ENCODE results near the gene WDR18.

Gene WDR18, protein sequence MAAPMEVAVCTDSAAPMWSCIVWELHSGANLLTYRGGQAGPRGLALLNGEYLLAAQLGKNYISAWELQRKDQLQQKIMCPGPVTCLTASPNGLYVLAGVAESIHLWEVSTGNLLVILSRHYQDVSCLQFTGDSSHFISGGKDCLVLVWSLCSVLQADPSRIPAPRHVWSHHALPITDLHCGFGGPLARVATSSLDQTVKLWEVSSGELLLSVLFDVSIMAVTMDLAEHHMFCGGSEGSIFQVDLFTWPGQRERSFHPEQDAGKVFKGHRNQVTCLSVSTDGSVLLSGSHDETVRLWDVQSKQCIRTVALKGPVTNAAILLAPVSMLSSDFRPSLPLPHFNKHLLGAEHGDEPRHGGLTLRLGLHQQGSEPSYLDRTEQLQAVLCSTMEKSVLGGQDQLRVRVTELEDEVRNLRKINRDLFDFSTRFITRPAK

DNA sequence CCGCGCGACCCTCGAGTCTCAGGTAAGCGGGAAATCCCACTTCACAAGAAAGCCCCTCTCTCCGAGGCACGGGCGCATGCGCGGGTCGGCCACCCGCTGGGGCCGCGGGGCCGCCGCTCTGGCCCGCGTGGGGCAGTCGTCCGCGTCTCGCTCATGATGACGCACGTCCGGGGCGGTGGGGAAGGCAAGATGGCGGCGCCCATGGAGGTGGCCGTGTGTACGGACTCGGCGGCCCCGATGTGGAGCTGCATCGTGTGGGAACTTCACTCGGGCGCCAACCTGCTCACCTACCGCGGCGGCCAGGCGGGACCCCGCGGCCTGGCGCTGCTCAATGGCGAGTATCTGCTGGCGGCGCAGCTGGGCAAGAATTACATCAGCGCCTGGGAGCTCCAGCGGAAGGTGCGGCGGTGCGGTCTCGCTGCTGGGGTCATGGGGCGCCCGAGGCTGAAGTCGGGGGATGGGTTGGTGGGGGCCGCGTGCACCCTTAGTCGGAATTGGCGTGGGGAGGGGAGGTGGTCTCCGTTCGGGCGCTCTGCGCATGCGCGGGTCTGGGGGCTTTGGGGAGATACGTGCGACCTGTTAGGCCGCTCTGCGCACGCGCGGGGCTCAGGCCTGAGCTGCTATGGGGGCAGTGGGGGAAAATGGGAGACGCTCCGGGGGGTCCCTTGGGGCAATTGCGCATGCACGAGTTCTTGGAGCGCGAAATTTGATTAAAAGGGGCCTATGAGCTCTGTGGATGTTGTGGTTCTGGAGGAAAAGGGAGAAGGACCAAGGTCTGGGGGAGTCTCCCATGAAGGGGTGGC lies at the start of gene WDR18:
WDR18 (plus strand) TSS at position 181 of the 803 bp plus-strand sequence; CDS start at position 190, 9 bp downstream.
- DNase-seq (ENCODE audit: low read depth in 3 of 3), result peak; percentile 85 to 92 (median 88)

DNA sequence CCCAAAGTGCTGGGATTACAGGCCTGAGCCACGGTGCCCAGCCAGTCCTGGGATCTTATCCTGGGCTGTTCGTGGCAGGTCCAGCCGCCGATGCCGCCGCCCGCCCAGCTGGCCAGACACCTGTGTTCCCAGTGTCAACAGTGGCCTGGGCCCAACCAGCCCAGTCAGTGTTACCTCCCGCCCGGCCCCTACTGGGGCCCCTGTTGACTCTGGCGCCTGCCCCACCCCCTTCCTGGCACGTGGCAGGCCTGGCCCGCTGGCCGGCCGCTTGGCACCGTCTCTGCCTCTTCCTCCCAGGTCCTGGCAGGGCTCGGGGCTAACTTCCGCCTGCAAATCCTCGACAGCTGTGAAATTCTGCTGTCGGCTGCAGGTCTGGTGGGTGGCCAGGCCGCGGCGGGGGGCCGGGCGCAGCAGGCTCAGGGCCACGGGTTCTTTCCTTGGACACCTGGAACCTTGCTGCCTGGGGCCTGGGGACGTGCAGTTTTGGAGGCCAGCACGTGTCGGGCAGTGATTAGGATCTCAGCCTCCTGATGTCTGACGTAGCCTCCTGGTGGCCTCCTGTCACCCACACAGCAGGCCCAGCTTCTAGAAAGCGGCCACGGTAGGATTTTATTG lies 49.2 kb upstream of the WDR18 start:
- no peak for DNase-seq (ENCODE audit: low read depth in 3 of 3)

DNA sequence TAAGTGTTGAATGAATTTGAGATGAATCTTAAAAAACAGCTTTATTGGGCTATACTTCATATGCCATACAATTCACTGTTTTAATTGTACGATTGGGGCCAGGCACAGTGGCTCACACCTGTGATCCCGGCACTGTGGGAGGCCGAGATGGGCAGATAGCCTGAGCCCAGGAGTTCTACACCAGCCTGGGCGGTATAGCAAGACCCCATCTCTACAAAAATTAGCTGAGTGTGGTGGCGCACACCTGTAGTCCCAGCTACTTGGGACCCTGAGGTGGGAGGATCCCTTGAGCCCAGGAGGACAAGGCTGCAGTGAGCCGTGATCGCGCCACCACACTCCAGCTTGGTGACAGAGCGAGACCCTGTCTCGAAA lies 48.0 kb upstream of the WDR18 start:
- DNase-seq (ENCODE audit: low read depth in 3 of 3), result no peak

DNA sequence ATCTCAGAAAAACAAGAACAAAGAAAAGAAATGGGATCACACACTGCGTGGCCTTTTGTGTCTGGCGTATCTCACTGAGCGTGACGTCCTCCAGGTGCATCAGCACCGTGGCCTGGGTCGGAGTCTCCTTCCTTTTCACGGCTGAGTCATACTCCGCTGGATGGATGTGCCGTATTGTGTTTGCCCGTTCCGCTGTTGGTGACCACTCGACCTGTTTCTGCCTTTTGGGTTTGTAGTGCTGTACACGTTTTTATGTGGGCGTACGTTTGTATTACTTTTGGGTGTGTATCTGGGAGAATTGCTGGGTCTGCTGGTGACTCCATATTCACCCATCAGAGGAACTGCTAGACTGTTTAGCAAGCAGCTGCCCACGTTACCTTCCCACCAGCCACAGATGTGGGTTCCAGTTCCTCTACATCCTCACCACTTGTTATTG lies 46.9 kb upstream of the WDR18 start:
- no peak for DNase-seq (ENCODE audit: low read depth in 3 of 3)

DNA sequence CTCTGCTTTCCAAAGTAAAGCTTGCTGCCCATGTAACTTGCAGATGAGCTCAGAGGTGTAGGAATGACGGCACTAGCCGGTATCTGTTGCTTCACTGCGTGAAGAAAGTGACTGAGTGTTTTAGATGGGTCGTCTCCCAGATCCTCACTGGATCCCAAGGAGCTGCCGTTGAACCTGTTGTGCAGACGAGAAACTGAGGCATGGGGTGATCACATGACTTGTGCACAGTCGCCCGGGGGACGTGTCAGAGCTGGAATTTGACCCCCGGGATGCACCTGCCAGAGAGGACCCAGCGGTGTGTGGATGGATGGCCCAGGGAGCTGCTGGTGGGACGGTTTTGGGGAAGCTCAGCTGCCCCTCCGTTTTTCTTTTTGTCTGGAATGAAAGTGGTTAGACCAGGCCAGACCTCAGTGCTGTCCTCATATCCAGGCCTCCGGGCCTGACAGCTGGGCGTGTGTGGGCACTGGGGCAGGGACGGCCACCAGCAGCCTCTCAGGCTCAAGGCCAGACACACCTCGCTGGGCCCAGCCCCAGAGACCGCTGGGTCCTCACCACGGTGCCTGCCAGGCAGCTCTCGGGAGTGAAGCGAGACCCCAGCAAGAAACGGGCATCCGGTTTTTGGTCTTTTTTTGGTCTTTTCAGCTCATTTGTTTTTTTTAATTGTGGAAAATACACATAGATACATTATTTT lies 45.8 kb upstream of the WDR18 start:
- no peak for DNase-seq (ENCODE audit: low read depth in 3 of 3)

DNA sequence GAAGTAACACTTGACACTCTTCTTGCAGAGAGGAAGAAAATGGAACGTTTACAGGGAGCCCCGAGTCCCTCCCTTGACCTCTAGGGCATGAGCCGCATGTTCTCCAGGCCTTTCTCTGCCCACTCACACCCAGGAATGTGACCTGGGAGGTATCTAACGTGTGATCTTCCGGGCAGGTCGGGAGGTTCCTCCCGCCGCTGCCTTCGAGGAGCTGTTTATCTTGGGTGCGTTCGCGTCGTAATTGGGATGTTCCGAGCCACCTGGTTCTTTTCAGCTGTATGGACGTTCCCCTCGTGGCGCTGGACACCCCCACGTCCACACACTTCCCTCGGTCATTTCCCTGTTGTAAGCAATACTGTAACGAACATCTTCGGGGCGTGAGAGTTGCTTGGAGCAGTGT lies 44.7 kb upstream of the WDR18 start:
- no peak for DNase-seq (ENCODE audit: low read depth in 3 of 3)

DNA sequence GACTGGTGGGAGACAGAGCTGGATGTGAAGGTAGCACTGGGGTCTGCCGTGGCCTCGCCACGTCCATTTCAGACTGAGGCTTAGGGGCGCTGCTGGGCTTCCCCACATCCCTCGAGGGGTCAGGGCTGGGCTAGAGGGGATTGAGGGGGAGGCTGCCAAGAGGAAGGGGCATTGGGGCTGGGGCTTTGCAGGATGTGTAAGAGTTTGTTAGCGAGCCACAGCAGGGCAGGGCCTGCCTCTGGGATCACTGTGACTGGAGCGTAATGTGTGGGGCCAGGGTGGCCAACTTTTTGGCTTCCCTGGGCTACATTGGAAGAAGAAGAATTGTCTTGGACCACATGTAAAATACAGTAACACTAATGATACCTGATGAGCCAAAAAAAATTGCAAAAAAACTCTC lies 44.2 kb upstream of the WDR18 start:
- DNase-seq (ENCODE audit: low read depth in 3 of 3), result no peak

DNA sequence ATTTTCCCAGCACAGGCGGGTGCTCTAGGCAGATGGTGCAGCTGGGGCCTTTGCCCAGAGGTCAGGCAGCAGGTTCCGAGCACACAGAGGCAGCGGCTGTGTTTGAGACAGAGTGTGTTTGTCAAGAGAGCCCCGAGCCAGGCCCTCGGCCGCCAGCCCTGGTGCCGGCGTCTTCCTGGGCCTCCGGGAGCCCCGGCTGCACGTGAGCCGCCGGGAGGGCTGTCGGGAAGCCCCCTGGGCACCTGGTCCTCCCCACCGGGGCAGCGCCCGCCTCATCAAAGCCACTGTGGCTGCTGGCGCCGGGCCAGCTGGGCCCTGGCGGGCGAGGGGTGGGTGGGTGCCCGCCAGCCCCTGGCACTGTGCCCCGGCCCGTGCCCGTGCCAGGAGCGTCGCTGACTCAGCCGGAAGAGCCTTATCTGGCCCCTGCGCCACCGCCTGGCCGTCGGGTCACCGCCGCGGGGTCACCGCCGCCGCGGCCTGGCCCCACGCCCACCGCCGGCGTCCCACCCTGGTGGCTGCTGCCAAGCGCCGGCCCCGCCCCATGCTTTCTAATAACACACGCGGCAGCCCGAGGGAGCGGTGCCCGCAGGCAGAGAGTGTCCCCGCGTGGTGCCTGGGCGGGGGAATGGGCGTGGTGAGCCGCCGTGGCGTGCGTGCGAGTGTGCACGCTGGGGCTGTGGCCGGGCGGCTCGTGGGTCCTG lies 43.4 kb upstream of the WDR18 start:
- peak in 2 of 3 experiments; percentile 36 to 62 for DNase-seq (ENCODE audit: low read depth in 3 of 3)

DNA sequence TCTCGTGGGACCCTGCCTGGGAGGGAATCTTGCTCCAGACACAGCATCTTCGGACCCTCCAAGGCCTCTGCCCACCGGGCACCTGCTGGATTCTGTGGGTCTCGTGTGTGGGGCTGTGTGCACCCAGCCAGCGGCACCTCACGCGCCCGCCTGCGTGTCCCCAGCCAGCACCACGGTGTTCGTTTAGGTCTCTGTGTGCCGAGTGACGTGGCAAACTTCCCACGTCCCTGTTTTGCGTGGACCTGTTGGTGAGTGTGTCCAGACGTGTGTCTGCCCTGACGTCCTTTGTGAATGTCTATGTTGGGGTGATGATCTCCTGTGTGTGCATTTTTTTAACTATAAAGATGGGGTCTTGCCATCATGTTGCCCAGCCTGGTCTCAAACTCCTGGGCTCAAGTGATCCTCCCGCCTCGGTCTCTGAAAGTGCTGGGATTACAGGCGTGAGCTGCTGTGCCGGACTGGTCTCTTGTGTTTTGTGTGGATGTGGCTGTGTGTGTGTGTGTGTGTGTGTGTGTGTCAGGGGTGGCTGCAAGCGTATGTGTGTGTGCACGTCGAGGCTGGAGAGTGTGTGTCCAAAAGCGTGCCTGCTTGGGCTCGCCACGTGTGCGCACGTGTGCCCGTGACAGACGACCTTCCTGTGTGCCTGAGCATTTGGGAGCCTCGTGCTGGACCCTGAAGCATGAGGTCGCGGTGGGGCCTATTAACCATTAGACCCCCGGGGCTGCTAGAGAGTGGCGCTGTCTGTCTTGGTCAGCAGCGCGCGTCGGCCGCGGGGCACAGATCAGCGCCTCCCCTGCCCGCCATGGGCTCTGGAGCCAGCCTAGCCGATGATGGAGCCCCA lies 42.6 kb upstream of the WDR18 start:
- DNase-seq (ENCODE audit: low read depth in 3 of 3), result no peak

DNA sequence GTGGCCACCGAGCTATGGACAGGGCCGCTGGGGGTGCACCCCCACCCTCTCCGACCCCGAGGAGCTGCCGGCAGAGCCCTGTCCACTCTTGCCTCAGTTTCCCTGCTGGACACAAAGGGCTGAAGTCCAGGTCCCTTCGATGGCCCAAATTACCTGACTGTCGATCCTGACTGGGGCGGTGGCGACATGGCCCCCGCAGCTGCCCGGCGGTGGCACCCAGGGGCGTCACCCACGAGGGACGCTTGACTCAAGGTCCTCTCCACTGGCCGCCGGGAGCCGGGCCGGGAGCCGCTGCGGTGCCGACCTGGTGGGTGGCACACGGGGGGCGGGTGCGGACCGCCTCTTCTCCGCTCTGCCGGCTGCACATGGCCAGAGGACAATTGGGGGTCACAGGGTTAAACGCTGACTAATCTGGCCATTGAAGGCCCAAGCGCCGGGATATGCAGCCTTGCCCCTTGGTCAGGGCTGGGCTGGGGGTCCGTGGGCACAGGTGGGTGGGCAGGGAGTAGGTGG lies 42.0 kb upstream of the WDR18 start:
- DNase-seq (ENCODE audit: low read depth in 3 of 3), result no peak

DNA sequence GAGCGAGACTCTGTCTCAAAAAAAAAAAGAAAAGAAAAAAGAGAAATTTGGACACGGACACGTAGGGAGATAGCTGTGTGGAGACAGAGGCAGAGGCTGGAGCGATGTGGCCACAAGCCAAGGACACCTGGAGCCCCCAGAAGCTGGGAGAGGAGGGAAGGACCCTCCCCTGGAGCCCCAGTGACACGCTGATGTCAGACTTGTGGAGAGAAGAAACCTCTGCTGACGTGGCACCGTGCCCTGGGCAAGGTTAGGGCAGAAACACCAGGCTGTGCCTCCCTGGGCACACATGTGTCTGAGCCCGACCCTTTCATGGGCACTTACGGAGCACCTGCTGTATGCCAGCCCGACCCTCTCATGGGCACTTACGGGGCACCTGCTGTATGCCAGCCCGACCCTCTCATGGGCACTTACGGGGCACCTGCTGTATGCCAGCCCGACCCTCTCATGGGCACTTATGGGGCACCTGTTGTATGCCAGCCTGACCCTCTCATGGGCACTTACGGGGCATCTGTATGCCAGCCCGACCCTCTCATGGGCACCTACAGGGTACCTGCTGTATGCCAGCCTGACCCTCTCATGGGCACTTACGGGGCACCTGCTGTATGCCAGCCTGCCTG lies 40.5 kb upstream of the WDR18 start:
- no peak for DNase-seq (ENCODE audit: low read depth in 3 of 3)

DNA sequence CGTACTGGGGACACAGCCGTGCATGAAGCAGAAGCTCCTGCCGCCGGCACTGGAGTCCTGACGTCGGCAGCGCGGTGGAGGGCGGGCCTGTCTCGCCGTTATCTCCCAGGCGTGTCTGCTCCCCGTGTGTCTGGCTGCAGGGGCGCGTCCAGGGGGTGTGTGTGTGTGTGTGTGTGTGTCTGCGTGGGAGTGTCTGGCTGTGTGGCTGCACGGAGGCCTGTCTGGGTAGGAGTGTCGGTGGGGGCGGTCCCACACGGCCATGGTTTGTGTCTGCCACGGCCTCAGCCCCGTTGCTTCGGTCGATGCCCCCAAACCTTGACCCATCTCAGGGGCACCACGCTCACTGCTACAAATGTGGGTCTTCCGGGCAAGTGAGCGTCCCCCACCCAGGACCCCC lies 40.0 kb upstream of the WDR18 start:
- no peak for DNase-seq (ENCODE audit: low read depth in 3 of 3)

DNA sequence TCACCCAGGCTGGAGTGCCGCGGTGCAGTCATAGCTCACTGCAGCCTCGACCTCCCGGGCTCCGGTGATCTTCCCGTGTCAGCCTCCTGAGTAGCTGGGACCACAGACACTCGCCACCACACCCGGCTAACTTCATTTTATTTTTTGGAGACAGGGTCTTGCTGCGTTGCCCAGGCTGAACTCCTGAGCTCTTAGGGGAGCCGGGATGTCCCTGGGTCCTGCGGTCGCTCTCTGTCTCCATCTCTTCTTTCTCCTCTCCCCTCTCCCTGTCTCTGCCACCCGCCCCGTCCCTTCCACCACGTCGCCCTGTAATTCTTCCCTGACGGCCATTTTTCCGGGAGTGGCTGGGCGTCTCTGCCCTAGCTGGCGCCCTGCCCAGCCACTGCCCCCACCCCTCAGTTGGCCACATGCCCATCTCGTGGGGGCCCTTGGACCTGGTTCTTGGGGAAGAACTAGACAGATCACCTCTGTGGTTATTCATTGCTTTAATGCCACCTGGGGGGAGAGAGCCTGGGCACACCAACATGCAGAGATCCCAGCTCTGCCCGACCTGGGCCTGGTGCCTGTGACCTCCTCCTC lies 39.4 kb upstream of the WDR18 start:
- DNase-seq (ENCODE audit: low read depth in 3 of 3), result no peak

DNA sequence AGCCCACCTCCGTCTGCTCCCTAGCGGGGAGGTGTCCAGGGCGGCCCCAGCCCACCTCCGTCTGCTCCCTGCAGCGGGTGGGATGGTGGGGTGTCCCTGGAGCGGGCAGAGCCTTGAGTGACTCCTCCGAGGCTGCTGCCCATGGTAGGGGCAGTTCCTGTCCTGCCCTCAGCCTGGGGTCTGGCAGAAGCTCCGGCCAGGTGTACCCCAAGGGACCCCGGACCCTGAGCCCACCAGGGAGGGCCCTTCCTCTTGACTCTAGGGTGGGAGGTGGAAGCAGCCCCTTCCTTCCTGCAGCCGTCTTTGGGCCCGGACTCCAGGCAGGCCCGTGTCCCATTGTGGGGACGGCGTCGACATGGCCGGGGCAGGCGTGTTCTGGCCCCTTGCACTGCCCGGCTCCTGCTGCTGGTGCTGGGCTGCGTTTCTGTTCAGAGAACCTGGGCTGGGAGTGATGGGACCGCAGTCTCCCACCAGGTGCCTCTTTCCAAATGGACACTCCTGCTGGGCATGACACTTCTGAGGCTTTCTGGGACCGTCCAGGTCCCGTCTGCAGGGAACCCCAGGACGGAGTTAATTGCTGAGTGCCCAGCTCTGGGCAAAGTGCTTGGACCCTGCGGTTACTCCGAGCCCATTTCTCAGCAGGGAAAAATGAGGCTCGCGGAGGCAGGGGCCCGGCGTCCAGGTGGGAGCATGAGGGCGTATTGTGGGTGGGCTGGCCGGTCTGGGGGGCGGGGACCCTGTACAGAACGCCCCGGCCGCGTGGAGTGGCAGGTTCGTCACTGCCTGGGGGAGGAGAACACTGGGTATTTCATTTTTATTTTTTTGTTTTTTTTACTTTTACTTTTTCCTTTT lies 38.5 kb upstream of the WDR18 start:
- no peak for DNase-seq (ENCODE audit: low read depth in 3 of 3)

DNA sequence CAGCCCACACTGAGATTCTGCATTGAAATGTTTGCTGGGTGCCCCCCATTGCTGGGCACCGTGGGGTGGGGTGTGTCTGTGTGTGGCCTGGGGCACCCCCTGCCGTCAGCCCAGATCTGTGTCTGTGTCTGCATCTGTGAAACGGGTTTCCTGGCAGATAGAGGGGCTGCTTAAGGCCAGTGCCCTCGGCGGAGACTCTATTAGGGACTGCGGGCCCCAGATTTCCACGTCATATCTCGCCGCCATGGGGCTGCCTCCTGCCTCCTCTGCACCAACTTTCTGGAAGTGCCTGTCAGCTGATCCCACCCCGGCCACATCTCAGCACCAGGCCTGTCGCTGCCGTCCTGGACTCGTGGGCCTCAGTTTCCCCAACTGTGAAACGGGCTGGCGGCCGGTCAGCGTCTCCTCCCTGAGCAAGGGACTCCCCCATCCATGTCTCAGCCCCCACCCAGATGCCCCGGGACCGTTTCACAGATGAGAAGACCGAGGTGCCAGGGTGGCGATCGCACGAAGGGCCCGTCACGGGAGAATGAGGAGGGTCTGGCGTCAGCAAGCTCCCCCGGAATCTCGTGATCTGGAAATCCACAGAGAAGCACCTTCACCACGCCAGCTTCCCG lies 36.9 kb upstream of the WDR18 start:
- DNase-seq (ENCODE audit: low read depth in 3 of 3), result no peak

DNA sequence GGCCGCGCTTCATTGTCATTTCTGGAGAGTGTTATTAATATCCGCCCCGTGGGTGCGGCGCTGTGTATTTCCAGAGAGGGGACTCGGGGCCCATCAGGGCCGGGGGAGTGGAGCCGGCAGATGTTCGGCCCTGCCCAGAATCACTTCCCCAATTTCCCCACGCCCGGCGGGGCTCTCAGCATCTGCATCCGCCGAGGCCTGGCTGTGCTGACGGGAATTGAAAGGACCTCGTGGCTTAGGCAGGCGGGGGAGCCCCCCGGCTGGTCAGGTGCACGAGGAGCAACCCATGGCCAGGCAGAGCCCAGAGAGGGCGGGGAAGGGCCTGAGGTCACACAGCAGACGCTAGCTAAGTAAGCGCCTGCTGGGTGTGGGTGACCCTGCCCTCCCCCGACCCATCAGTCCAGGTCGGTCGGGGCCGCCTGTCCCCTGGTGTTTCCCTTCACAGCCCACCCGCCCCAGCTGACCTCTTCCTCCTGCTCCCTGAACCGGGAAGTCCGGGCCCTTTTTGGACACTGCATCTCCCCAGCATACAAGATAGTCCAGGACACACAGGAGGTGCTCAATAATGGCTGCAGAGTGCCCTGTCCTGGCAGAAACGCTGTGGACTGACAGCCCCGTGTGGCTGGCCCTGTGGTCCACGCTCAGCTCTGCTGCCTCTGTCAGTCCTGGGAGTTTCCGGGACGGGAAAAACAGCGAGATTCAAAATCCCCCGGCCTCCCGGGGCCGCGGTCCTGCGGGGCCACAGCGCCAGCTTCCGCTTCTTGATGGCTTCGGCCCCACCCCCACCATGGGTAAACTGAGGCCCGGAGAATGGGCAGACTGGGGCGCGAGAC lies 36.2 kb upstream of the WDR18 start:
- no peak for DNase-seq (ENCODE audit: low read depth in 3 of 3)

Data from stimulated activated CD4-positive, alpha-beta T cell treated with anti-CD3 and anti-CD28 coated beads, TNF-alpha, amount 100 ng/mL, for 24 hours (primary cell).